Peyer's patch (tissue), 4 donors: Measurements from ENCODE around the gene GASK1A.

Source experiments
- CTCF ChIP-seq, 6 experiments: fragments of 450-650 bp in 4 of 6; fragments of 200-600 bp in 2 of 6; sonication (generic) in 1 of 6; IDR thresholded peaks; one replicate each; pipeline ENCODE4 v1.5.1; 2017 to 2019; ENCODE audit warnings: antibody characterized with exemption in 6 of 6, mild to moderate bottlenecking in 3 of 6, moderate library complexity in 1 of 6
- POLR2A ChIP-seq, 2 donors: fragments of 450-650 bp; IDR thresholded peaks; one replicate each; pipeline ENCODE4 v1.5.1; 2017; ENCODE audit warnings: antibody characterized with exemption in 2 of 2, mild to moderate bottlenecking in 2 of 2, moderate library complexity in 2 of 2

GRCh38 chr3:43015991-43016865, 37.1 kb downstream of the GASK1A start:
- TF ChIP-seq CTCF (IDR thresholded peaks at IDR 0.05) (no peak), POLR2A (IDR thresholded peaks at IDR 0.05) (no peak)
